NCI-H2227 treated with DMSO at 0.1 percent for 48 hours (cell line): ENCODE results near the gene FERMT3.

ENCODE experiments used
- DNase-seq: peaks from one replicate; lab custom pipeline; 2025; lab: John Stamatoyannopoulos, UW

Gene FERMT3

GRCh38 chr11:64249563-64250414, 43.3 kb downstream of the FERMT3 start:
- DNase-seq, result peak; percentile 67

GRCh38 chr11:64250415-64251015, 44.0 kb downstream of the FERMT3 start:
- no peak for DNase-seq

- peak; percentile 17 for DNase-seq
Observed at GRCh38 chr11:64251016-64251752, 44.7 kb downstream of the FERMT3 start, which contains the start of gene PLCB3. Gene PLCB3, plus strand, starts transcription at chr11:64251530. Its CDS starts 120 bp downstream, at chr11:64251650.

- DNase-seq, result no peak
Observed at GRCh38 chr11:64251753-64252002, 45.2 kb downstream of the FERMT3 start.

- DNase-seq, result no peak
Observed at GRCh38 chr11:64252003-64252872, 45.7 kb downstream of the FERMT3 start.

GRCh38 chr11:64253043-64253442, 46.5 kb downstream of the FERMT3 start:
- DNase-seq, result no peak

- no peak for DNase-seq
Observed at GRCh38 chr11:64253481-64253880, 47.0 kb downstream of the FERMT3 start.

GRCh38 chr11:64254326-64254725, 47.8 kb downstream of the FERMT3 start:
- no peak for DNase-seq

GRCh38 chr11:64255135-64256128, 48.9 kb downstream of the FERMT3 start:
- DNase-seq, result no peak

GRCh38 chr11:64256300-64256699, 49.8 kb downstream of the FERMT3 start:
- DNase-seq, result no peak

- no peak for DNase-seq
Observed at GRCh38 chr11:64258356-64258755, 51.8 kb downstream of the FERMT3 start.

GRCh38 chr11:64258946-64259532, 52.5 kb downstream of the FERMT3 start:
- DNase-seq, result no peak

- no peak for DNase-seq
Observed at GRCh38 chr11:64259533-64260067, 53.1 kb downstream of the FERMT3 start.

GRCh38 chr11:64260147-64260708, 53.7 kb downstream of the FERMT3 start:
- DNase-seq, result no peak

- no peak for DNase-seq
Observed at GRCh38 chr11:64261556-64262080, 55.1 kb downstream of the FERMT3 start.

GRCh38 chr11:64262271-64263002, 55.9 kb downstream of the FERMT3 start:
- DNase-seq, result no peak

- no peak for DNase-seq
Observed at GRCh38 chr11:64263021-64263946, 56.8 kb downstream of the FERMT3 start.

GRCh38 chr11:64263947-64264317, 57.4 kb downstream of the FERMT3 start:
- DNase-seq, result no peak
